GM12873 (cell line): Measurements from ENCODE around the gene SLC37A1.

Experiments used
- TF ChIP-seq, protein P1 (sequence below): IDR thresholded peaks from 2 replicates; pipeline ENCODE4 v1.5.1; 2012; ENCODE audit warnings: low read depth, mild to moderate bottlenecking, moderate library complexity, low read length, control low read depth; ENCODE audit not compliant: insufficient read depth; ENCODE audit errors: missing control alignments

Gene SLC37A1

DNA sequence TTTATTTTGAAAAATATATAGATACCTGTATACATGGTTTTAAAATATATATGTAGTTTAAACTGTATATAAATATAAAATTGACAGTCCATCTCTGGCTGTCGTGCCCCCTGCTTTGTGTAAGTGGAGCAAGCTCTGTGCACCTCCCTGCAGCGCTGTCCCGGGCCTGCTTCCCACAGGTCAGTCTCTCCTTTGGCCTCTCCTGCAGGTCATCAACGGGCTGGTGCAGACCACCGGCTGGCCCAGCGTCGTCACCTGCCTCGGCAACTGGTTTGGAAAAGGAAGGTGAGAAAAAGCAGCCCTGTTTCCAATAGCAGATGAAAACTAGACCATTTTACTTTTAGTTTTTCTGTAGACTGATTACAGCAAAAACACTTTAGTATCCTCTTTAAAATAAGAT is 28.5 kb downstream of the SLC37A1 start:
- TF ChIP-seq, protein P1, sequence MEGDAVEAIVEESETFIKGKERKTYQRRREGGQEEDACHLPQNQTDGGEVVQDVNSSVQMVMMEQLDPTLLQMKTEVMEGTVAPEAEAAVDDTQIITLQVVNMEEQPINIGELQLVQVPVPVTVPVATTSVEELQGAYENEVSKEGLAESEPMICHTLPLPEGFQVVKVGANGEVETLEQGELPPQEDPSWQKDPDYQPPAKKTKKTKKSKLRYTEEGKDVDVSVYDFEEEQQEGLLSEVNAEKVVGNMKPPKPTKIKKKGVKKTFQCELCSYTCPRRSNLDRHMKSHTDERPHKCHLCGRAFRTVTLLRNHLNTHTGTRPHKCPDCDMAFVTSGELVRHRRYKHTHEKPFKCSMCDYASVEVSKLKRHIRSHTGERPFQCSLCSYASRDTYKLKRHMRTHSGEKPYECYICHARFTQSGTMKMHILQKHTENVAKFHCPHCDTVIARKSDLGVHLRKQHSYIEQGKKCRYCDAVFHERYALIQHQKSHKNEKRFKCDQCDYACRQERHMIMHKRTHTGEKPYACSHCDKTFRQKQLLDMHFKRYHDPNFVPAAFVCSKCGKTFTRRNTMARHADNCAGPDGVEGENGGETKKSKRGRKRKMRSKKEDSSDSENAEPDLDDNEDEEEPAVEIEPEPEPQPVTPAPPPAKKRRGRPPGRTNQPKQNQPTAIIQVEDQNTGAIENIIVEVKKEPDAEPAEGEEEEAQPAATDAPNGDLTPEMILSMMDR = no peak

GRCh38 chr21:42542596-42542995 is 28.9 kb downstream of the SLC37A1 start:
- TF ChIP-seq, protein P1 = no peak

GRCh38 chr21:42543106-42543847 is 29.6 kb downstream of the SLC37A1 start:
- TF ChIP-seq, protein P1 = no peak

- TF ChIP-seq, protein P1 = no peak
Measured at GRCh38 chr21:42544544-42544943, 30.9 kb downstream of the SLC37A1 start.

DNA sequence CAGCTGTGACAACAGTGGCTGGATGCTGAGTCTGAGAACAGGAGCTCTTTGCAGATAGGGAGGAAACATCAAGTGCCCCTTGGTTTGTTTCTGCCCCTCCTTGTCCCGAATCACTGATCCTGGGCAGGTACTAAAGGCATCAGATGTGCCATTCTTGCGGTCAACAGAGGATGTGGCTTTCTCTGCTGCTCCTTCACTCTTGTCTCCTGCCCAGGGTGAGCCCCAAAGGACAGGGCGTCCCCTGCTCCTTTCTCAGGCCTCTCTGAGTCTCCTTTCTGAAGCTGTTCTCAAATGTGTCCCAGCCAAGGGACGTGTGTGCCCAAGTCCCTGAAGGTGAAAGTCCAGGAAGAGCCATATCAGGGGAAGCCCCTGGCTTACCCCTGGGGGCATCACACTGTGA is 31.7 kb downstream of the SLC37A1 start:
- TF ChIP-seq, protein P1 = no peak

DNA sequence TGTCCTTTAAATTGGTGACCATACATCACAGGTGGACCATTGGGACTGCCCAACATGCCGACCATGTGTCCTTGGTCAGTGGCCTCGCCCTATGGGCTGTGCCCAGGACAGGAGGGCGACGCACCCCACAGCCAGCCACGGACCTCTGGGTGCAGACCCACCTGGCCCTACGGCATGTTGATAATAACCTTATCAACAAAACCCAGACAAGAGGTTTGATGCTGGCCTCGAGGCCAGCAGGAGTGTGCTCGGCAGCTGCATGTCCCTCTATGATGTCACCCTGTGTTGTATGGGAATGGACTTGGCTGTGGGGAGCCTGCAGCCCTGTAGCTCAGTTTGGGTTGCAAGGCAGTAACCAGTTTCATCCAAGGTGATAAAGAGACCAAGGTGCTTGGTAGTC is 32.1 kb downstream of the SLC37A1 start:
- TF ChIP-seq, protein P1 = no peak

- TF ChIP-seq, protein P1 = no peak
Measured at GRCh38 chr21:42546433-42546832, 32.8 kb downstream of the SLC37A1 start.
